DMS114 treated with DMSO at 0.1 percent for 48 hours (cell line): ENCODE measurements around the gene GYPE.
"Not testable (repeated sequence)": the region's sequence is repeated elsewhere in the genome, so short reads cannot be mapped to it uniquely, and the experiment has no call there.

Experiments used
- DNase-seq: peaks from one replicate; lab custom pipeline; 2025; ENCODE audit not compliant: unreplicated experiment; lab: John Stamatoyannopoulos, UW

The GYPE gene

GRCh38 chr4:143870523-143871268, 34.7 kb downstream of the GYPE start:
- not testable (repeated sequence) for DNase-seq

GRCh38 chr4:143869925-143870324, 35.4 kb downstream of the GYPE start:
- not testable (repeated sequence) for DNase-seq

GRCh38 chr4:143862716-143863115, 42.6 kb downstream of the GYPE start:
- DNase-seq, result not testable (repeated sequence)

GRCh38 chr4:143858456-143858855, 46.9 kb downstream of the GYPE start:
- no peak for DNase-seq

- not testable (repeated sequence) for DNase-seq
Observed at GRCh38 chr4:143857391-143858336, 47.7 kb downstream of the GYPE start.

GRCh38 chr4:143856017-143856557, 49.3 kb downstream of the GYPE start:
- not testable (repeated sequence) for DNase-seq

- not testable (repeated sequence) for DNase-seq
Observed at GRCh38 chr4:143854645-143855044, 50.7 kb downstream of the GYPE start.

GRCh38 chr4:143849296-143849695, 56.1 kb downstream of the GYPE start:
- not testable (repeated sequence) for DNase-seq

GRCh38 chr4:143843506-143843832, 61.9 kb downstream of the GYPE start:
- not testable (repeated sequence) for DNase-seq

- DNase-seq, result not testable (repeated sequence)
Observed at GRCh38 chr4:143842624-143843505, 62.5 kb downstream of the GYPE start.

GRCh38 chr4:143839413-143839812, 65.9 kb downstream of the GYPE start:
- not testable (repeated sequence) for DNase-seq

GRCh38 chr4:143834196-143834595, 71.2 kb downstream of the GYPE start:
- not testable (repeated sequence) for DNase-seq

- not testable (repeated sequence) for DNase-seq
Observed at GRCh38 chr4:143833676-143834075, 71.7 kb downstream of the GYPE start.

GRCh38 chr4:143830576-143830975, 74.8 kb downstream of the GYPE start:
- DNase-seq, result not testable (repeated sequence)

GRCh38 chr4:143829239-143829620, 76.1 kb downstream of the GYPE start:
- not testable (repeated sequence) for DNase-seq
